Loucy (cell line): Measurements from ENCODE around the gene HAO2.

ENCODE experiments used
- H2AFZ ChIP-seq: fragments of 200-600 bp; sonication (generic); 2 replicates; pipeline ENCODE4 v1.6.0; 2016; ENCODE audit warnings: antibody characterized with exemption, mild to moderate bottlenecking, low read length, moderate library complexity
- H3F3A ChIP-seq: fragments of 200-600 bp; 2 replicates; pipeline ENCODE4 v1.6.0; 2016; ENCODE audit warnings: antibody characterized with exemption, low read depth, mild to moderate bottlenecking
- H3K27me3 ChIP-seq: fragments of 200-600 bp; sonication (generic); 2 replicates; pipeline ENCODE4 v1.6.1; 2014; ENCODE audit warnings: low read length, mild to moderate bottlenecking; ENCODE audit not compliant: insufficient read depth, poor library complexity, severe bottlenecking
- H3K36me3 ChIP-seq: fragments of 200-600 bp; sonication (generic); 2 replicates; pipeline ENCODE4 v1.6.1; 2016; ENCODE audit warnings: low read length; ENCODE audit not compliant: insufficient read depth
- H3K4me1 ChIP-seq: fragments of 200-600 bp; sonication (generic); 2 replicates; pipeline ENCODE4 v1.5.1; 2014; ENCODE audit warnings: low read length, mild to moderate bottlenecking; ENCODE audit not compliant: insufficient read depth, poor library complexity, severe bottlenecking
- H3K4me2 ChIP-seq: fragments of 200-600 bp; sonication (generic); 2 replicates; pipeline ENCODE4 v1.6.0; 2014; ENCODE audit warnings: antibody characterized with exemption, low read length, low read depth, mild to moderate bottlenecking; ENCODE audit not compliant: poor library complexity, severe bottlenecking
- H3K4me3 ChIP-seq: fragments of 200-600 bp; sonication (generic); 2 replicates; pipeline ENCODE4 v1.5.1; 2014; ENCODE audit warnings: low read length, mild to moderate bottlenecking, mixed read lengths; ENCODE audit not compliant: poor library complexity, severe bottlenecking
- H3K79me2 ChIP-seq: fragments of 200-600 bp; sonication (generic); 2 replicates; pipeline ENCODE4 v1.6.1; 2014; ENCODE audit warnings: low read length; ENCODE audit not compliant: insufficient read depth
- H3K9ac ChIP-seq: fragments of 200-600 bp; sonication (generic); 2 replicates; pipeline ENCODE4 v1.6.0; 2014; ENCODE audit warnings: mild to moderate bottlenecking, low read depth, low read length, moderate library complexity; ENCODE audit not compliant: poor library complexity, severe bottlenecking
- H3K9me2 ChIP-seq: fragments of 200-600 bp; sonication (generic); replicated peaks from 2 replicates; pipeline ENCODE4 v1.6.1; 2016; ENCODE audit warnings: low read depth, low read length, mixed read lengths
- H3K9me3 ChIP-seq: fragments of 200-600 bp; sonication (generic); 2 replicates; pipeline ENCODE4 v1.6.1; 2014; ENCODE audit warnings: mild to moderate bottlenecking, antibody characterized with exemption, low read length, low read depth; ENCODE audit not compliant: insufficient read depth
- H4K20me1 ChIP-seq: fragments of 200-600 bp; sonication (generic); 2 replicates; pipeline ENCODE4 v1.6.0; 2014; ENCODE audit warnings: antibody characterized with exemption, low read length, mild to moderate bottlenecking; ENCODE audit not compliant: insufficient read depth, poor library complexity, severe bottlenecking
- EZH2phosphoT487 ChIP-seq: fragments of 200-600 bp; IDR thresholded peaks from 2 replicates; pipeline ENCODE4 v1.6.1; 2018; ENCODE audit warnings: antibody characterized with exemption, mild to moderate bottlenecking, moderate library complexity, borderline replicate concordance
- TF ChIP-seq, protein P1 (sequence below): fragments of 200-600 bp; sonication (generic); conservative IDR thresholded peaks from 2 replicates; pipeline ENCODE4 v1.5.1; 2014; ENCODE audit warnings: mild to moderate bottlenecking, antibody characterized with exemption, low read length

Gene HAO2

DNA sequence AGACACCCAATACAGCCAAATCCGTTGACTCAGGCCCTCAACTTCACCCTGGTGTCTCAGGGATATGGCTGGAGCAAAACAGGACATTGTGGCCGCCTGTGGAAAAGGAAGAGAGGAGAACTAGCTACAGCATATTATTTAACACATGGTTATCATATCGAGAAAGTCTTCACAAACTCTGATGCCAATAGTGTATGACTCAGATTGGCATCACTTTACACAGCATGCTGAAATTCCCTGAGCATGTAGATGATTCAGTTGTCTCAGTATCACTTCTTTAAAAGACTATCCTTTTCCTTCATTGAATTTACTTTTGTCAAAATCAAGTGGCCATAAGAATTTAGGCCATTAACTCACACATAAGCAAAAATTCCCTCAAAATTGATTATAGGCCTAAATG lies 66.5 kb downstream of the HAO2 start:
- Histone ChIP-seq H3K36me3 (no peaks in the 10 kb centered on the region), H2AFZ (no peak overlapping the region), H3K27me3 (no peaks in the 10 kb centered on the region), H3K4me1 (no peaks in the 10 kb centered on the region), H4K20me1 (no peaks in the 10 kb centered on the region), H3K79me2 (no peaks in the 10 kb centered on the region), H3F3A (no peaks in the 10 kb centered on the region), H3K4me3 (no peak overlapping the region), H3K9me3 (no peaks in the 10 kb centered on the region), H3K9ac (no peak overlapping the region), H3K9me2 (no peaks in the 10 kb centered on the region), H3K4me2 (no peak overlapping the region)
- TF ChIP-seq, protein P1, sequence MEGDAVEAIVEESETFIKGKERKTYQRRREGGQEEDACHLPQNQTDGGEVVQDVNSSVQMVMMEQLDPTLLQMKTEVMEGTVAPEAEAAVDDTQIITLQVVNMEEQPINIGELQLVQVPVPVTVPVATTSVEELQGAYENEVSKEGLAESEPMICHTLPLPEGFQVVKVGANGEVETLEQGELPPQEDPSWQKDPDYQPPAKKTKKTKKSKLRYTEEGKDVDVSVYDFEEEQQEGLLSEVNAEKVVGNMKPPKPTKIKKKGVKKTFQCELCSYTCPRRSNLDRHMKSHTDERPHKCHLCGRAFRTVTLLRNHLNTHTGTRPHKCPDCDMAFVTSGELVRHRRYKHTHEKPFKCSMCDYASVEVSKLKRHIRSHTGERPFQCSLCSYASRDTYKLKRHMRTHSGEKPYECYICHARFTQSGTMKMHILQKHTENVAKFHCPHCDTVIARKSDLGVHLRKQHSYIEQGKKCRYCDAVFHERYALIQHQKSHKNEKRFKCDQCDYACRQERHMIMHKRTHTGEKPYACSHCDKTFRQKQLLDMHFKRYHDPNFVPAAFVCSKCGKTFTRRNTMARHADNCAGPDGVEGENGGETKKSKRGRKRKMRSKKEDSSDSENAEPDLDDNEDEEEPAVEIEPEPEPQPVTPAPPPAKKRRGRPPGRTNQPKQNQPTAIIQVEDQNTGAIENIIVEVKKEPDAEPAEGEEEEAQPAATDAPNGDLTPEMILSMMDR = no peak
- no peak for TF ChIP-seq EZH2phosphoT487

DNA sequence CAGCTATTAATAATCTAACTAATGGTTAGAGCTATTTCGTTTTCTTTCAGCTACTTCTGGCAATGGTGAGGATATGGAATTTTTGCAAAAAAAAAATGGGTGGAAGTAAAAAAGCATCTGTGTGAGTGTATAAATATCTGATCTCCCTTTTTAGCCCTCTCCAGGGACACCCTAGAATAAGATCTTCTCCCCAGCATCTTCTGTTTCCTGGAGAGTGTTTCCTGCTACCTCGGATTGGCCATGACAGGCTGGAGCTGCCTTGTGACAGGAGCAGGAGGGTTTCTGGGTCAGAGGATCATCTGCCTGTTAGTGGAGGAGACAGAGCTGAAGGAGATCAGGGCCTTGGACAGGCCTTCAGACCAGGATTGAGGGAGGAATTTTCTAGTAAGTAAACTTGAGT lies 70.2 kb downstream of the HAO2 start:
- no peaks in the 10 kb centered on the region for H3K36me3 ChIP-seq
- H3K9ac ChIP-seq = no peak overlapping the region
- H3K9me3 ChIP-seq = no peaks in the 10 kb centered on the region
- no peaks in the 10 kb centered on the region for H4K20me1 ChIP-seq
- H3K4me3 ChIP-seq = no peak overlapping the region
- no peaks in the 10 kb centered on the region for H3K9me2 ChIP-seq
- H3K27me3 ChIP-seq = no peaks in the 10 kb centered on the region
- TF ChIP-seq, protein P1 = no peak
- no peak for TF ChIP-seq EZH2phosphoT487
- no peaks in the 10 kb centered on the region for H3F3A ChIP-seq
- H3K4me1 ChIP-seq = no peaks in the 10 kb centered on the region
- H3K79me2 ChIP-seq = no peaks in the 10 kb centered on the region
- H3K4me2 ChIP-seq = no peak overlapping the region
- no peak overlapping the region for H2AFZ ChIP-seq

DNA sequence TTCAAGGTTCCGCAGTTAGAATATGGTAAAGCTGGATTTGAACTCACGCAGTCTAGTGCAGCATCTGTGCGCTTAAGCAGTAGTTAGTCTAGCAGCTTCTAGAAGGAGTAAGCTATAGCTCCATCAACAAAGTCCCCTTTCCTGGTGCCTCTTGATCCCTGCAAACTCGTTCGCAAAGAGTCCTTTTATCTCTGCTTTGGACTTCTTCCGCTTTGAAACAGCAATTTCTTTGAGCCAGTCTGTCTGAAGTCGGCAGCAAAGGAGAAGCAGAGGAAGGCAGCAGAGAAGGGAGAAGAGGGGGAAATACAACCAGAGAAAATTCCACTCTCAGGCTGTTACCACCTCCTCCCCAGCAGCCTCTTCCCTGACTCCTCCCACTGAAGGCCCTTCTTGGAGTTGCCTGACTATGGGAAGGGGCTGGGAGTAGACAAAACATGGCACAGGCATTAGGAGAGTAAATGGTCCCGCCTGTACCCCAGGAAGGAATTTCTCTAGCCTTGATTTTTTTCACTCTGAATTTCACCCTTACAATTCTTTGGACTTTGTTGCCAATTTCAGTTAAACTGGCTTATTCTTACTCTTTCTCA lies 72.2 kb downstream of the HAO2 start:
- H3K4me2 ChIP-seq = no peak overlapping the region
- TF ChIP-seq EZH2phosphoT487 = no peak
- TF ChIP-seq, protein P1 = no peak
- H3F3A ChIP-seq = no peaks in the 10 kb centered on the region
- H3K27me3 ChIP-seq = no peaks in the 10 kb centered on the region
- H4K20me1 ChIP-seq = no peaks in the 10 kb centered on the region
- H3K9ac ChIP-seq = no peak overlapping the region
- H3K4me3 ChIP-seq = no peak overlapping the region
- no peaks in the 10 kb centered on the region for H3K79me2 ChIP-seq
- H3K4me1 ChIP-seq = no peaks in the 10 kb centered on the region
- H3K9me3 ChIP-seq = no peaks in the 10 kb centered on the region
- H3K36me3 ChIP-seq = no peaks in the 10 kb centered on the region
- no peak overlapping the region for H2AFZ ChIP-seq
- H3K9me2 ChIP-seq = no peaks in the 10 kb centered on the region
